Stimulated activated naive CD8-positive, alpha-beta T cell treated with anti-CD3 and anti-CD28 coated beads, Interleukin-15, Interleukin-2, amounts not matched to agents 100 ng/mL and 50 ng/mL, for 24 hours (primary cell): ENCODE measurements around the gene ST6GAL2.

Source experiments
- H3K27ac Mint-ChIP-seq: one replicate; pipeline ENCODE4 v1.8.0; 2021; ENCODE audit warnings: mild to moderate bottlenecking, mixed read lengths
- H3K27me3 Mint-ChIP-seq: one replicate; pipeline ENCODE4 v1.8.0; 2021; ENCODE audit warnings: mixed read lengths
- H3K36me3 Mint-ChIP-seq: one replicate; pipeline ENCODE4 v1.8.0; 2021; ENCODE audit warnings: low read depth, mixed read lengths
- H3K4me1 Mint-ChIP-seq: one replicate; pipeline ENCODE4 v1.8.0; 2021; ENCODE audit warnings: low read depth, mixed read lengths
- H3K4me3 Mint-ChIP-seq: one replicate; pipeline ENCODE4 v1.8.0; 2021; ENCODE audit warnings: mild to moderate bottlenecking, mixed read lengths
- H3K9me3 Mint-ChIP-seq: one replicate; pipeline ENCODE4 v1.8.0; 2021; ENCODE audit warnings: mixed read lengths

The ST6GAL2 gene

GRCh38 chr2:106885971-106886915, at the start of gene ST6GAL2:
Gene ST6GAL2, minus strand, starts transcription at chr2:106886167. Its CDS starts 42,190 bp downstream, at chr2:106843977.
- H3K4me3 Mint-ChIP-seq, result no peak within 1 kb of the TSS
- H3K36me3 Mint-ChIP-seq, result no peaks in the 10 kb centered on the region
- H3K27me3 Mint-ChIP-seq, result peaks cover 41% of the 10 kb centered on the region
- H3K27ac Mint-ChIP-seq, result no peak within 1 kb of the TSS
- H3K4me1 Mint-ChIP-seq, result peaks cover 7% of the 10 kb centered on the region
- H3K9me3 Mint-ChIP-seq, result no peaks in the 10 kb centered on the region

- Mint-ChIP-seq H3K27ac (no peak overlapping the region), H3K9me3 (peaks cover 3% of the 10 kb centered on the region), H3K27me3 (no peaks in the 10 kb centered on the region), H3K4me3 (no peak overlapping the region), H3K36me3 (no peaks in the 10 kb centered on the region), H3K4me1 (no peaks in the 10 kb centered on the region)
These were observed 46.7 kb upstream of the ST6GAL2 start for GRCh38 chr2:106932644-106933043.

- Mint-ChIP-seq H3K4me1 (no peaks in the 10 kb centered on the region), H3K27me3 (no peaks in the 10 kb centered on the region), H3K27ac (no peak overlapping the region), H3K4me3 (no peak overlapping the region), H3K36me3 (no peaks in the 10 kb centered on the region), H3K9me3 (peaks cover 3% of the 10 kb centered on the region)
These were observed 45.9 kb upstream of the ST6GAL2 start for GRCh38 chr2:106931717-106932335.

GRCh38 chr2:106921451-106921850, 35.5 kb upstream of the ST6GAL2 start:
- H3K27ac Mint-ChIP-seq, result no peak overlapping the region
- H3K27me3 Mint-ChIP-seq, result no peaks in the 10 kb centered on the region
- no peaks in the 10 kb centered on the region for H3K4me1 Mint-ChIP-seq
- no peak overlapping the region for H3K4me3 Mint-ChIP-seq
- no peaks in the 10 kb centered on the region for H3K36me3 Mint-ChIP-seq
- peaks cover 7% of the 10 kb centered on the region for H3K9me3 Mint-ChIP-seq

- Mint-ChIP-seq H3K9me3 (peaks cover 6% of the 10 kb centered on the region), H3K27me3 (no peaks in the 10 kb centered on the region), H3K4me3 (no peak overlapping the region), H3K36me3 (no peaks in the 10 kb centered on the region), H3K4me1 (no peaks in the 10 kb centered on the region), H3K27ac (no peak overlapping the region)
These were observed 33.0 kb upstream of the ST6GAL2 start for GRCh38 chr2:106919012-106919411.

- Mint-ChIP-seq H3K4me3 (no peak overlapping the region), H3K9me3 (peaks cover 14% of the 10 kb centered on the region), H3K36me3 (no peaks in the 10 kb centered on the region), H3K27ac (no peak overlapping the region), H3K4me1 (no peaks in the 10 kb centered on the region), H3K27me3 (no peaks in the 10 kb centered on the region)
These were observed 18.3 kb upstream of the ST6GAL2 start for GRCh38 chr2:106904242-106904641.

GRCh38 chr2:106899786-106900530, 14.0 kb upstream of the ST6GAL2 start:
- Mint-ChIP-seq H3K4me1 (no peaks in the 10 kb centered on the region), H3K36me3 (no peaks in the 10 kb centered on the region), H3K27ac (no peak overlapping the region), H3K9me3 (peaks cover 12% of the 10 kb centered on the region), H3K4me3 (no peak overlapping the region), H3K27me3 (no peaks in the 10 kb centered on the region)

GRCh38 chr2:106894545-106894944, 8.6 kb upstream of the ST6GAL2 start:
- Mint-ChIP-seq H3K4me1 (no peaks in the 10 kb centered on the region), H3K4me3 (no peak overlapping the region), H3K9me3 (no peaks in the 10 kb centered on the region), H3K36me3 (no peaks in the 10 kb centered on the region), H3K27ac (no peak overlapping the region), H3K27me3 (no peaks in the 10 kb centered on the region)

GRCh38 chr2:106892048-106892447, 6.1 kb upstream of the ST6GAL2 start:
- no peak overlapping the region for H3K4me3 Mint-ChIP-seq
- H3K36me3 Mint-ChIP-seq, result no peaks in the 10 kb centered on the region
- H3K4me1 Mint-ChIP-seq, result no peaks in the 10 kb centered on the region
- H3K27ac Mint-ChIP-seq, result no peak overlapping the region
- H3K9me3 Mint-ChIP-seq, result no peaks in the 10 kb centered on the region
- H3K27me3 Mint-ChIP-seq, result peaks cover 7% of the 10 kb centered on the region

GRCh38 chr2:106890606-106891005, 4.6 kb upstream of the ST6GAL2 start:
- H3K36me3 Mint-ChIP-seq, result no peaks in the 10 kb centered on the region
- H3K4me1 Mint-ChIP-seq, result peaks cover 3% of the 10 kb centered on the region
- H3K9me3 Mint-ChIP-seq, result no peaks in the 10 kb centered on the region
- peaks cover 12% of the 10 kb centered on the region for H3K27me3 Mint-ChIP-seq
- H3K27ac Mint-ChIP-seq, result no peak overlapping the region
- no peak overlapping the region for H3K4me3 Mint-ChIP-seq

GRCh38 chr2:106886916-106887758, 1.2 kb upstream of the ST6GAL2 start:
- Mint-ChIP-seq H3K27ac (no peak overlapping the region), H3K36me3 (no peaks in the 10 kb centered on the region), H3K27me3 (peaks cover 35% of the 10 kb centered on the region)

GRCh38 chr2:106885329-106885728, 638 bp downstream of the ST6GAL2 start:
- H3K4me1 Mint-ChIP-seq, result peaks cover 7% of the 10 kb centered on the region
- H3K27me3 Mint-ChIP-seq, result peaks cover 41% of the 10 kb centered on the region
- H3K9me3 Mint-ChIP-seq, result no peaks in the 10 kb centered on the region
- no peak overlapping the region for H3K27ac Mint-ChIP-seq
- H3K4me3 Mint-ChIP-seq, result no peak overlapping the region
- no peaks in the 10 kb centered on the region for H3K36me3 Mint-ChIP-seq

More at GRCh38 chr2:106886916-106887758, 1.2 kb upstream of the ST6GAL2 start:
- no peaks in the 10 kb centered on the region for H3K9me3 Mint-ChIP-seq
- H3K4me1 Mint-ChIP-seq, result peaks cover 7% of the 10 kb centered on the region
- no peak overlapping the region for H3K4me3 Mint-ChIP-seq

GRCh38 chr2:106882673-106883072, 3.3 kb downstream of the ST6GAL2 start:
- H3K4me1 Mint-ChIP-seq, result peaks cover 7% of the 10 kb centered on the region
- H3K36me3 Mint-ChIP-seq, result no peaks in the 10 kb centered on the region
- H3K9me3 Mint-ChIP-seq, result no peaks in the 10 kb centered on the region
- peaks cover 37% of the 10 kb centered on the region for H3K27me3 Mint-ChIP-seq
- H3K27ac Mint-ChIP-seq, result no peak overlapping the region
- H3K4me3 Mint-ChIP-seq, result no peak overlapping the region

GRCh38 chr2:106878206-106878605, 7.8 kb downstream of the ST6GAL2 start:
- Mint-ChIP-seq H3K9me3 (no peaks in the 10 kb centered on the region), H3K36me3 (no peaks in the 10 kb centered on the region), H3K27ac (no peak overlapping the region), H3K4me1 (no peaks in the 10 kb centered on the region), H3K27me3 (peaks cover 10% of the 10 kb centered on the region), H3K4me3 (no peak overlapping the region)
